ENCODE measurements around the gene PRMT7. TPM values are rescaled to one million over a fixed set of nuclear protein-coding genes. Genes with fewer than 3 reads are reported as not detected.

PRMT7 gene
- total and polyA plus RNA-seq, 7 experiments from 2014 or later: 42.5 to 95.1 (median 72.6) TPM

DNA sequence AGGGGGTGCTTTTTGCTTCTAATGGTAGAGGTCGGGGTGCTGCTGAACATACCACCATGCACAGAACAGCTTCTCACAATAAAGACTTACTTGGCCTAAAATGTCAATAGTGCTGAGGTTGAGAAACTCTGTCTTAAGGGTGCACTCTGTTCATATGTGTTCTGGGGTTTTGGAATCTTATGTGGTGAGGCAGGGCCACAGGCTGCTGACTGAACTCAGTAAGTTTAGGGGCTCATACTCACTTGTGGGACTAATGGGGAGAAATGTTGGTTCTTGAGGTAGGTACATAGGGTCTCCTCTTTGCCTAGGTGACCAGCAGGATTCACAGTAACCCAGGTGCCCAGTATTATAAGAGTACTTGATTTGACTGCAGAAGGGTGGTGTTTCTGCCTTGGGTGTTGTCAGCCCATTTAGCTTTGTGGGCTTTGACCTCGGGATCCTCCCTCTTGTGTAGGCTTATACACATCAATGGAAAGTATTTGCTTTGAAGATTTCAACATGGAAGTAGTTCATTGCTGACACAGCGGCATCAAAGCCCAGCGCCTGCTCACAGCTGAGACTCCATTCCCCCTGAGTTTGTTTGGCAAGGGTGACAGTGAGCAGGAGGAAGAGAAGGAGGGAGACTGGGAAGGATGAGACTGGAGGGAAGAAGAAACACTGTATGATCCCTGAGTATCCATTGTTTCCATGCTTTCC lies 29.3 kb upstream of the PRMT7 start:
- POLR2A ChIA-PET: interaction anchor here (0.9 to 25.4 kb wide), 8 partner anchors 8 to 41 kb away, joined by 3 to 531 read pairs (median 6); partner anchors contain the start of genes PRMT7, SLC7A6 and SLC7A6OS
- no peaks in the 10 kb centered on the region for H3K27me3 Mint-ChIP-seq
- peak overlapping the region; percentile 81 to 99 (median 90) for H3K27ac Mint-ChIP-seq
- H3K4me1 ChIP-seq (ENCODE audit: control insufficient read depth in 2 of 2, insufficient read depth in 2 of 2, low read length in 2 of 2): peaks cover 51 to 85% of the 10 kb centered on the region in 2 donors
- H3K9me3 ChIP-seq (ENCODE audit: control insufficient read depth in 2 of 3, low read length in 3 of 3): no peaks in the 10 kb centered on the region
- intact Hi-C loops (cut with micrococcal nuclease): loop anchor here in 1 of 2 donors (1.0 to 10.0 kb wide), 2 partner anchors 8 to 717 kb away; partner anchors contain the start of gene CTCF
- ATAC-seq: peak; percentile 70
- H3K36me3 ChIP-seq (ENCODE audit: control insufficient read depth in 2 of 3, insufficient read depth in 3 of 3, low read length in 3 of 3): peaks cover 0 to 9% (median 0%) of the 10 kb centered on the region in 3 experiments
- peaks cover 10 to 51% (median 26%) of the 10 kb centered on the region in 5 donors for H3K36me3 Mint-ChIP-seq
- H3K27me3 ChIP-seq (ENCODE audit: control insufficient read depth in 2 of 2, insufficient read depth in 2 of 2, low read length in 2 of 2): no peaks in the 10 kb centered on the region
- H3K4me3 Mint-ChIP-seq: peak overlapping the region; percentile 74 to 93 (median 84)
- DNase-seq: peak in 7 of 9 donors; percentile 40 to 72 (median 61)
- H3K27ac ChIP-seq (ENCODE audit: low read depth, low read length): peak overlapping the region; percentile 68
- H3K9me3 Mint-ChIP-seq: peaks cover 0 to 3% (median 0%) of the 10 kb centered on the region in 11 donors
- CTCF ChIA-PET: interaction anchor here (1.0 to 27.4 kb wide), 2 partner anchors 11 to 20 kb away, joined by 3 to 317 read pairs; partner anchors contain the start of gene SLC7A6
- H3K4me1 Mint-ChIP-seq: peaks cover 65 to 84% (median 72%) of the 10 kb centered on the region in 7 donors
- H3K4me3 ChIP-seq (ENCODE audit: low read length): peak overlapping the region; percentile 34

- POLR2A ChIA-PET: interaction anchor here (0.9 to 25.4 kb wide), 8 partner anchors 7 to 40 kb away, joined by 3 to 531 read pairs (median 6); partner anchors contain the start of genes PRMT7, SLC7A6 and SLC7A6OS
- Histone ChIP-seq H3K9me3 (ENCODE audit: control insufficient read depth in 2 of 3, low read length in 3 of 3) (no peaks in the 10 kb centered on the region), H3K27ac (ENCODE audit: low read depth, low read length) (peak overlapping the region; percentile 68), H3K36me3 (ENCODE audit: control insufficient read depth in 2 of 3, insufficient read depth in 3 of 3, low read length in 3 of 3) (peaks cover 0 to 9% (median 0%) of the 10 kb centered on the region in 3 experiments), H3K27me3 (ENCODE audit: control insufficient read depth in 2 of 2, insufficient read depth in 2 of 2, low read length in 2 of 2) (no peaks in the 10 kb centered on the region), H3K4me1 (ENCODE audit: control insufficient read depth in 2 of 2, insufficient read depth in 2 of 2, low read length in 2 of 2) (peaks cover 53 to 85% of the 10 kb centered on the region in 2 donors), H3K4me3 (ENCODE audit: low read length) (peak overlapping the region; percentile 34)
- DNase-seq: no peak
- intact Hi-C loops (cut with micrococcal nuclease): loop anchor here in 1 of 2 donors (10.0 kb wide), 1 partner anchor 717 kb away; the partner anchor contains the start of gene CTCF
- H3K4me1 Mint-ChIP-seq: peaks cover 68 to 84% (median 74%) of the 10 kb centered on the region in 7 donors
- H3K27ac Mint-ChIP-seq: peak overlapping the region; percentile 81 to 99 (median 90)
- H3K4me3 Mint-ChIP-seq: peak overlapping the region; percentile 74 to 93 (median 84)
- H3K36me3 Mint-ChIP-seq: peaks cover 10 to 52% (median 27%) of the 10 kb centered on the region in 5 donors
- no peak for ATAC-seq
- CTCF ChIA-PET: interaction anchor here (27.4 kb wide), 1 partner anchor 21 kb away, joined by 317 read pairs; the partner anchor contains the start of gene SLC7A6
- H3K9me3 Mint-ChIP-seq: peaks cover 0 to 4% (median 0%) of the 10 kb centered on the region in 11 donors
- H3K27me3 Mint-ChIP-seq: no peaks in the 10 kb centered on the region
Observed at GRCh38 chr16:68282064-68282452, 28.8 kb upstream of the PRMT7 start.

DNA sequence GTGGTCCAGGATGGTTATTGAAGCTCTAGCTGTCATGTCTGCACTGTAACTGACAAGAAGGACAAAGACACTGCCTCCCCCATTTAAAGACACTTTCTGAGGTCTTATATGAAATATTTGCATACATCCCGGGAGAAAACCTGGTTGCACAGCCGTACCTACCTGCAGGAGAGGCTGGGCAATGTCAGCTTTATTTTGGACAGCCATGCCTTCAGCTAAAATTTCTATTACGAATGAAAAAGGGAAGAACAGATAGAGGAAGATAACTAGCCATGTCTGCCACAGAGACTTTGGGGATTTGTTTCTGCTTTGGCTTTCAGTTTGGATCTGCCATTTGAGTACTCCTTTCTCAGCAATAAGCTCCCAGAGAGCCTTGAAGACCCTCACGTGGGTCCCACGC lies 27.5 kb upstream of the PRMT7 start:
- H3K4me1 ChIP-seq (ENCODE audit: control insufficient read depth in 2 of 2, insufficient read depth in 2 of 2, low read length in 2 of 2): peaks cover 66 to 95% of the 10 kb centered on the region in 2 donors
- ChIA-PET POLR2A (interaction anchor here (1.1 to 13.7 kb wide), 6 partner anchors 11 to 46 kb away, joined by 3 to 531 read pairs (median 13); partner anchors contain the start of genes PRMT7, SLC7A6 and SLC7A6OS), CTCF (interaction anchor here (0.7 to 27.4 kb wide), 6 partner anchors 8 to 44 kb away, joined by 4 to 317 read pairs (median 20); partner anchors contain the start of genes PRMT7, SLC7A6 and SLC7A6OS)
- peaks cover 16 to 63% (median 36%) of the 10 kb centered on the region in 5 donors for H3K36me3 Mint-ChIP-seq
- ATAC-seq: no peak
- H3K4me1 Mint-ChIP-seq: peaks cover 79 to 91% (median 87%) of the 10 kb centered on the region in 7 donors
- no peak for DNase-seq
- no peaks in the 10 kb centered on the region for H3K9me3 ChIP-seq (ENCODE audit: control insufficient read depth in 2 of 3, low read length in 3 of 3)
- H3K27ac ChIP-seq (ENCODE audit: low read depth, low read length): peak overlapping the region; percentile 68
- intact Hi-C loops (cut with micrococcal nuclease): loop anchor here in 1 of 2 donors (10.0 kb wide), 1 partner anchor 719 kb away; the partner anchor contains the start of gene CTCF
- H3K4me3 Mint-ChIP-seq: peak overlapping the region; percentile 78 to 93 (median 84)
- H3K27me3 Mint-ChIP-seq: no peaks in the 10 kb centered on the region
- H3K4me3 ChIP-seq (ENCODE audit: low read length): peak overlapping the region; percentile 62
- peaks cover 0 to 4% (median 0%) of the 10 kb centered on the region in 11 donors for H3K9me3 Mint-ChIP-seq
- H3K27me3 ChIP-seq (ENCODE audit: control insufficient read depth in 2 of 2, insufficient read depth in 2 of 2, low read length in 2 of 2): no peaks in the 10 kb centered on the region
- peaks cover 0 to 9% (median 0%) of the 10 kb centered on the region in 3 experiments for H3K36me3 ChIP-seq (ENCODE audit: control insufficient read depth in 2 of 3, insufficient read depth in 3 of 3, low read length in 3 of 3)
- H3K27ac Mint-ChIP-seq: peak overlapping the region; percentile 84 to 92 (median 91)

DNA sequence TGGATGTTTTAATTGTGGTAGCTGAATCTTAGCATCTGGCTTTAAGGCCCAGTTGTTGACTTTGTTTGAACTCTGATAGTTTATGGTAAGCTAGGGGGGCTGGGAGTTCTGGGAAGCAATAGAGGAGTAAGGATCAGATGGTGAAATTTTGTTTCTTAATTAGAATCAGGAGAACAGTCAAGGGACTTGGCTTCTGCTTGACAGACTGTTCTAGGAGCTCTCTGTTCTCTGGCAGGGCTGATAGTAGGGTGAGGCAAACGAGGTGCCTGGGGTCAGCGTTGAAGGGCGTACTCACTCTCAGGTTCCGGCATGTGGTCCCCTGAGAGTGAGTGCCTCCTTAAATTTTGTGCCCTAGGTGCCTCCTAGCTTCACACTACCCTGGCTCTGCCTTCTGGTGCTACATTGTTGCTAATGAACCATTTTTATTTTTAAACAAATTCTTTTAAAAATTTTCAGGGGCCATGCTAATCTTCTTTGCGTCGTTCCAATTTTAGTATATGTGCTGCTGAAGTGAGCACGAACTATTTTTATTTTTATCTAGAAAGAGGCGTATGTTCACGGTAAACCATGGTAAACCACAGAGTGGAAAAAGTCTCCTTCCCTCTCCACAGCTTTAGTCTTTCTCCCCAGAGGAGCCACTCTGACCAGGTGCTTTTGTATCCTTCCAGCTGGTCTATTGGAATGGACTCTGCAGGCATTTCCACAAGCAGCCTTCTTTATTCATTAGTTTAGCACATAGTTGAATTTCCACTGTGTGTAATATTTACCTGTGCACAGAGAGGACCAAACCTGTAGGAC lies 26.8 kb upstream of the PRMT7 start:
- Histone ChIP-seq H3K9me3 (ENCODE audit: control insufficient read depth in 2 of 3, low read length in 3 of 3) (no peaks in the 10 kb centered on the region), H3K36me3 (ENCODE audit: control insufficient read depth in 2 of 3, insufficient read depth in 3 of 3, low read length in 3 of 3) (peaks cover 0 to 9% (median 0%) of the 10 kb centered on the region in 3 experiments), H3K4me3 (ENCODE audit: low read length) (peak overlapping the region; percentile 62), H3K27me3 (ENCODE audit: control insufficient read depth in 2 of 2, insufficient read depth in 2 of 2, low read length in 2 of 2) (no peaks in the 10 kb centered on the region), H3K27ac (ENCODE audit: low read depth, low read length) (peak overlapping the region; percentile 68), H3K4me1 (ENCODE audit: control insufficient read depth in 2 of 2, insufficient read depth in 2 of 2, low read length in 2 of 2) (peaks cover 71 to 97% of the 10 kb centered on the region in 2 donors)
- no peak for ATAC-seq
- H3K27ac Mint-ChIP-seq: peak overlapping the region; percentile 84 to 92 (median 91)
- DNase-seq: no peak
- H3K27me3 Mint-ChIP-seq: no peaks in the 10 kb centered on the region
- ChIA-PET CTCF (interaction anchor here (0.6 to 27.4 kb wide), 8 partner anchors 8 to 642 kb away, joined by 3 to 317 read pairs (median 12); partner anchors contain the start of genes PRMT7, SLC7A6 and SLC7A6OS), POLR2A (interaction anchor here (0.8 to 13.7 kb wide), 7 partner anchors 11 to 199 kb away, joined by 3 to 531 read pairs (median 12); partner anchors contain the start of genes NFATC3, PRMT7, SLC7A6 and SLC7A6OS)
- peak overlapping the region; percentile 78 to 93 (median 84) for H3K4me3 Mint-ChIP-seq
- H3K9me3 Mint-ChIP-seq: peaks cover 0 to 4% (median 0%) of the 10 kb centered on the region in 11 donors
- peaks cover 16 to 63% (median 36%) of the 10 kb centered on the region in 5 donors for H3K36me3 Mint-ChIP-seq
- intact Hi-C loops (cut with micrococcal nuclease): loop anchor here (1.0 to 10.0 kb wide), 2 partner anchors 8 to 719 kb away; partner anchors contain the start of gene CTCF (in 1 of the 2)
- peaks cover 80 to 97% (median 89%) of the 10 kb centered on the region in 7 donors for H3K4me1 Mint-ChIP-seq

DNA sequence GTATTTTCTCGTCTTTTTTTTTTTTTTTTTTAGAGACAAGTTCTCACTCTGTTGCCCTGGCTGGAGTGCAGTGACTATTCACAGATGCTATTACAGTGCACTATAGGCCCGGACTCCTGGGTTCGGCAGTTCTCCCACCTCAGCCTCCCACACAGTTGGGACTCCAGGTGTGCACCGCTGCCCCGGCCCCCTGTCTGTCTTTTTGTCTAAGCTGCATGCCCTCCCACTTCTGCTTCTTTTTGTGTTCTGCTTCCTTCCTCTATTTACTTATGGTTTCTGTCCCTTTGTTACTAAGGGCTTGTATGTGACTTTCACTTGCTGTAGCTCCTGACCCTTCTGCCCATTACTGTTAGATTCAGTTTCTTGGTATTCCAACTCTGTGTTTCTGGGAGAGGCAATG lies 26.0 kb upstream of the PRMT7 start:
- ChIA-PET CTCF (interaction anchor here (0.7 to 27.4 kb wide), 7 partner anchors 9 to 1025 kb away, joined by 3 to 317 read pairs (median 18); partner anchors contain the start of gene SLC7A6), POLR2A (interaction anchor here (0.6 to 13.7 kb wide), 7 partner anchors 10 to 197 kb away, joined by 3 to 531 read pairs (median 18); partner anchors contain the start of genes PRMT7, SLC7A6 and SLC7A6OS)
- Mint-ChIP-seq H3K27ac (peak overlapping the region; percentile 84 to 92 (median 91)), H3K9me3 (peaks cover 0 to 4% (median 0%) of the 10 kb centered on the region in 11 donors), H3K36me3 (peaks cover 16 to 61% (median 34%) of the 10 kb centered on the region in 5 donors), H3K4me1 (peaks cover 82 to 97% (median 90%) of the 10 kb centered on the region in 7 donors), H3K4me3 (peak overlapping the region; percentile 78 to 93 (median 84)), H3K27me3 (no peaks in the 10 kb centered on the region)
- H3K27ac ChIP-seq (ENCODE audit: low read depth, low read length): peak overlapping the region; percentile 68
- peak; percentile 23 for ATAC-seq
- H3K27me3 ChIP-seq (ENCODE audit: control insufficient read depth in 2 of 2, insufficient read depth in 2 of 2, low read length in 2 of 2): no peaks in the 10 kb centered on the region
- intact Hi-C loops (cut with micrococcal nuclease): loop anchor here (1.0 to 10.0 kb wide), 2 partner anchors 9 to 720 kb away; partner anchors contain the start of gene CTCF (in 1 of the 2)
- H3K4me3 ChIP-seq (ENCODE audit: low read length): peak overlapping the region; percentile 62
- peaks cover 0 to 7% (median 0%) of the 10 kb centered on the region in 3 experiments for H3K36me3 ChIP-seq (ENCODE audit: control insufficient read depth in 2 of 3, insufficient read depth in 3 of 3, low read length in 3 of 3)
- DNase-seq: no peak
- peaks cover 77 to 97% of the 10 kb centered on the region in 2 donors for H3K4me1 ChIP-seq (ENCODE audit: control insufficient read depth in 2 of 2, insufficient read depth in 2 of 2, low read length in 2 of 2)
- no peaks in the 10 kb centered on the region for H3K9me3 ChIP-seq (ENCODE audit: control insufficient read depth in 2 of 3, low read length in 3 of 3)
